ENCODE measurements around the gene ZBTB1. TPM values are rescaled to one million over a fixed set of nuclear protein-coding genes. Genes with fewer than 3 reads are reported as not detected.

Gene ZBTB1
- total and polyA plus RNA-seq, 2 donors = 24.1 to 96.6 TPM

DNA sequence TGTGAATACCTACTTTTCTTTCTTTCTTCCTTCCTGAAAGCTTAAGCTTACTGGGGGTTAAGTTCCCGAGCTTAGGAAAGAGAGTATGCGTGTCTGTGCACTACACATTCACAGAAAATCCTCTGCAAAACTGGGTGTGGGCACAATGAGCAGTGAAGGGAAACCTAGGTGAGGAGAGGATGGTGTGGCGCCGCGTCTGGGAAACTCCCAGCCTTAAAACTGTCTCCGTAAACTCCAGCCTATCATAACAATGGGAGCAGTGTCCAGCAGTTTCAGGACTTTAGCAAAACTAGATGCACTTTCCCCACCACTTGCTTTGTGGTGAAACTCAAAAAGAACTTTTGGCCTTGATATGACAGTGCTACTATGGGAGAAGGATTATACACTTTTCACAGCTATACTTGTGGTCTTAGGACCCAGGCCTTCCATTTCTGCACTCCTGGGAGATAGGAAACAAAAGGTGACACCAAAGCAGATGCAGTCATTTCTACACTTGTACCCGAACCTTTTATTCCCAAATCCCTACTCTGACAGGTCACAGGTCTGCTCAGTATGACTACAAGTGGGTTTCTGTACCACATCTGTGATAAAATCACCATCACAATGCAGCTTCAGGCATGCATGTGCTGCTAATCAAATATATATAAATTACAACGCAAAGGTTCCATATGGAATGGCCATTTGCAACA, 28.8 kb upstream of the ZBTB1 start:
- WGBS = 86% methylated on average over 8 of the region's 8 CpGs
- Histone ChIP-seq H3K4me3 (ENCODE audit: low read depth, low read length) (no peak overlapping the region), H3K27ac (ENCODE audit: low read depth) (no peak overlapping the region), H3K36me3 (ENCODE audit: insufficient read depth) (no peaks in the 10 kb centered on the region), H3K4me1 (ENCODE audit: insufficient read depth) (no peaks in the 10 kb centered on the region)
- no peak for DNase-seq (ENCODE audit: extremely low spot score)

DNA sequence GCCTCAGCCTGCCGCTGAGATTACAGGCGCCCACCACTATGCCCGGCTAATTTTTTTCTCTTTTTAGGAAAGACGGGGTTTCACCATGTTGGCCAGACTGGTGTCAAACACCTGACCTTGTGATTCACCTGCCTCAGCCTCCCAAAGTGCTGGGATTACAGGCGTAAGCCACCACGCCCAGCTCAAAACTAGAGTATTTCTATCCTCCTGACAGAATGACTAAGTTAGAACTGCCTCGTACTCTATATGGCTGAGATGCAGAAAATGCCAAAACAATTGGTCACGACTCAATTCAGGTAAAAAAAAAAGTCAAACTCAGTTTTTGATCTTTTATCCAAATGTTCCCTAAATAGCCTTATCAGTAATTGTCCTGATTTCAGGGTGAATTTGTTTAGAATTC, 28.1 kb upstream of the ZBTB1 start:
- H3K4me1 ChIP-seq (ENCODE audit: insufficient read depth) = no peaks in the 10 kb centered on the region
- H3K36me3 ChIP-seq (ENCODE audit: insufficient read depth) = no peaks in the 10 kb centered on the region
- WGBS = 93% methylated on average over 8 of the region's 8 CpGs
- DNase-seq (ENCODE audit: extremely low spot score) = no peak
- H3K4me3 ChIP-seq (ENCODE audit: low read depth, low read length) = no peak overlapping the region
- no peak overlapping the region for H3K27ac ChIP-seq (ENCODE audit: low read depth)

DNA sequence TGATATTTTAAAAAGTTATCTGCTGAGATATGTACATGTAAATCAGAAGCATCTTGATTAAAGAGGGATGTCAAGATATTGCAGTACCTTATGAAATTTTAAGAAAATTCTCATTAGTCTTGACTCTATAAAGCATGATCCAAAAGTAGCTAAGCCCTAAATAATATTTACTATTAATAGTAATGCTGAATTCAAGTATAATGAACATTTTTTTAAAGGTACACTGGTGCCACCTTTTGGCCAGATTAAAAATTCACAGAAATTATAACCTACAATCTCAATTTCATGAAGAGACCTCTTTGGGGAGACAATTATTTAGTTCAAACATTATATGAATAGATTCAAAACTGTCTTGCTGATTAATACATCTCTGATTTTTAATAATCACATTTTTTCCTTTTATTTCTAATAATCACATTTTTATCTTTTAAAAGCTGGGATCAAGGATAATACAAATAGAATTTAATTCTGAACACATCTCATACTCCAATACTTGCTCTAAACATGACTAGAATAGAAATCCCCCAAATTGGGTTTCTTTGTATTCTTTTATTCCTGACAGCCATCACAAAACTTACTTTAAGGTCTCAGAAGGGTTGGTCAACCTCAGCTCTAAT, 25.8 kb upstream of the ZBTB1 start:
- Histone ChIP-seq H3K36me3 (ENCODE audit: insufficient read depth) (no peaks in the 10 kb centered on the region), H3K4me3 (ENCODE audit: low read depth, low read length) (no peak overlapping the region), H3K4me1 (ENCODE audit: insufficient read depth) (no peaks in the 10 kb centered on the region), H3K27ac (ENCODE audit: low read depth) (no peak overlapping the region)
- DNase-seq (ENCODE audit: extremely low spot score) = no peak

DNA sequence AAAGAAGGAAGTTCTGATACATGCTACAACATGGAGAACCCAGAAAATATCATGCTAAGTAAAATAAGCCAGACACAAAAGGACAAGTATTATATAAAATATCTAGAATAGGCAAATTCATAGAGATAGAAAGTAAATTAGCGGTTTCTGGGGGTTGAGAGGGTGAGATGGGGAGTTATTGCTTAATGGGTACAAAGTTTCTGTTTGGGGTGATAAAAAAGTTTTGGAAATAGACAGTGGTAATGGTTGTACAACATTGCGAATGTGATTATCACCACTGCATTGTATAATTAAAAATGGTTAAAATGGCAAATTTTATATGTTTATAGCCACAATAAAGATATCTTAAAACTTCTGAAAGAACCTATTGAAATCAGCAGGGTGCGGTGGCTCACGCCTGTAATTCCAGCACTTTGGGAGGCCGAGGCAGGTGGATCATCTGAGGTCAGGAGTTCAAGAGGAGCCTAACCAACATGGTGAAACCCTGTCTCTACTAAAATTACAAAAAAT, 15.9 kb upstream of the ZBTB1 start:
- no peak for DNase-seq (ENCODE audit: extremely low spot score)
- Histone ChIP-seq H3K27ac (ENCODE audit: low read depth) (no peak overlapping the region), H3K4me1 (ENCODE audit: insufficient read depth) (no peaks in the 10 kb centered on the region), H3K4me3 (ENCODE audit: low read depth, low read length) (no peak overlapping the region), H3K36me3 (ENCODE audit: insufficient read depth) (peaks cover 2% of the 10 kb centered on the region)
- 96% methylated on average over 5 of the region's 5 CpGs for WGBS

DNA sequence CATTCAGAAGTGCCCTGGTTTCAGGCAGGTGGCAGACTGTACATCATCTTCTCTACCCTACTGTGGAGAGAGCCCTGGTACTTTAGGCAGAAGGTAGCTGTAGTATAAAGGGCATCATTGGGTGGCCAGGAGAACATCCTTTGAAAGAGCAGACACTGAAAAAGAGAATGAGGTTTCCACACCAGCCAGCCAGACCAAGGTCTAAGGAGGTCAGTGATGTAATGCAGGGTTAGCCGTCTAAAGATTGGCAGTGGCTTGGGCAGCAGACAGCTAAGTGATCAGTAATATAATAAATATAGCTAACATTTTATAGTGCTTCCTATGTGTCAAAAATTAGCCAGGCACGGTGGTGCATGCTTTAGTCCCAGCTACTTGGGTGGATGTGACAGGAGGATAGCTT, 12.9 kb upstream of the ZBTB1 start:
- no peak overlapping the region for H3K27ac ChIP-seq (ENCODE audit: low read depth)
- no peak overlapping the region for H3K4me3 ChIP-seq (ENCODE audit: low read depth, low read length)
- WGBS = 80% methylated on average over 2 of the region's 2 CpGs
- H3K4me1 ChIP-seq (ENCODE audit: insufficient read depth) = no peaks in the 10 kb centered on the region
- H3K36me3 ChIP-seq (ENCODE audit: insufficient read depth) = peaks cover 4% of the 10 kb centered on the region
- no peak for DNase-seq (ENCODE audit: extremely low spot score)

DNA sequence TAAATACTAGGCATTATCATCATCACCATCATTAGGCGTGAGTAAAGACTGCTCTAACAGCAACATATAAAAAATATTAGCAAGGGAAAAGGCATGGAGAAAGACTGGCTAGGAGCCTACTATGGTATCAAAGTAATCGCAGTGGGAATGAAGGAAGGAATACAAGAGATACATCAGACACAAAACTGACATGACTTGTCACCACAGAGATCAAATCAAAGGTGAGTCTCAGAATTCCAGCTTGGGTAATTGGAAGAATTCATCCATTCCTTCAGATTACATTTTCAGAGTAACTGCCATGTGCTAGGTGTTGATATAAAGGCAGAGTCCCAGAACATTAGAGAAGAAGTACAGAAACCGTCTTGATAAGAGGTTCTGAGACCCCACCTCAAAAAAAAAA, 11.1 kb upstream of the ZBTB1 start:
- WGBS = 89% methylated on average over 3 of the region's 3 CpGs
- DNase-seq (ENCODE audit: extremely low spot score) = no peak
- H3K36me3 ChIP-seq (ENCODE audit: insufficient read depth) = peaks cover 6% of the 10 kb centered on the region
- no peak overlapping the region for H3K4me3 ChIP-seq (ENCODE audit: low read depth, low read length)
- H3K4me1 ChIP-seq (ENCODE audit: insufficient read depth) = no peaks in the 10 kb centered on the region
- no peak overlapping the region for H3K27ac ChIP-seq (ENCODE audit: low read depth)

DNA sequence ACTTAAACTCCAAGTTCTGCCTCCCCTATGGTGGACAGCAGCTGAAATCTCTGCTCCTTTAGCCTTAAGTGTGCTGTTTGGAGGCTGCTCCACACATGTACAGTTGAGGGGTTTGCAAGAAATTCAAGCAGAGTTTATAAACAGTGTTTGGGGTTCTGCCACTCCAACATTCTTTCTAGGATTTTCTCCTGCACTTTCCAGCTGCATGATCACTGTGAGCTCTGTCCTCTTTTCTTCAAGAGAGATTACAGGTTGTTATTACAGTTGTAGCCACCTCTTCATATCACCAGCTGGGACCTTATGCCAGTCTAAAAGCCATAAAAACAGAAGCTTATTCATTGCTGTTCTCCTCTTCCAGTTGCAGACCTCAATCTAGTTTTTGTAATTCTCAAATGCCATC, 9.3 kb upstream of the ZBTB1 start:
- Histone ChIP-seq H3K4me3 (ENCODE audit: low read depth, low read length) (no peak overlapping the region), H3K27ac (ENCODE audit: low read depth) (no peak overlapping the region), H3K4me1 (ENCODE audit: insufficient read depth) (no peaks in the 10 kb centered on the region), H3K36me3 (ENCODE audit: insufficient read depth) (peaks cover 6% of the 10 kb centered on the region)
- no peak for DNase-seq (ENCODE audit: extremely low spot score)

DNA sequence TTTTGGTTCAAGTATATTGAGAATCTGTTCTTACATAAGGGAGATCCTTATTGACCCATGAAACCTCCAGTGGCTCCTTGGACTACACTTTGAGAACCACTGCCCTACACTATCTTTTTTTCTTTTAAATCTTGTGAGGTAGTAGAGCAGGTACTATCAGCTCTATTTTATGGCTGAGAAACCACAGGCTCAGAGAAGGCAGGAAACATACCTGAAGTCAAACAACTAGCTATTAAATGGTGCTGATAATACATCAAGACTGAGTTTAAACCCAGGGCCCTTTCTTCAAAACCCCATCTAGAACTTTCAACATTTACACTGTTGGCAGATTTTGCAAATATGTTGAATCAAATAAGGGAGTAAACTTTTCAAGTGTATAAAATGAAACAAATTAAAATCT, 7.8 kb upstream of the ZBTB1 start:
- no peak overlapping the region for H3K27ac ChIP-seq (ENCODE audit: low read depth)
- peaks cover 4% of the 10 kb centered on the region for H3K36me3 ChIP-seq (ENCODE audit: insufficient read depth)
- H3K4me3 ChIP-seq (ENCODE audit: low read depth, low read length) = no peak overlapping the region
- DNase-seq (ENCODE audit: extremely low spot score) = no peak
- peaks cover 1% of the 10 kb centered on the region for H3K4me1 ChIP-seq (ENCODE audit: insufficient read depth)

DNA sequence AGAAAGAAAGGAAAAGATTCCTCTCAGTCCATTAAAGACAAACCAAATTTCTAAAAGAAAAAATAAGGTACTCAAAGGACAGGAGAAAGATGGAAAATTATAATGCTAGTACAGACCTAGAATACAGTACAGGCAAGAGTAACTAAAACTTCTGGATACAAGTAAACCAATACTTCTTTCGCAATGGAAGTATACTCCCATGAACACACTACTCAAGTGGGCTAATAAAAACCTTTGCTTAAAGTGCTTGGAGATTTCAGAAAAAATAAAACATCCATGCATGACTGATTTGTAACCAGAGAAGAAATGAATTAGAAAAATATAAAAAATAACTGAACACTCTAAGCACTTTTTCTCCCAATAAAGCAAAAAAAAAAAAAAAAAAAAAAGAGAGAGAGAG, 4.5 kb upstream of the ZBTB1 start:
- DNase-seq (ENCODE audit: extremely low spot score) = no peak
- Histone ChIP-seq H3K4me3 (ENCODE audit: low read depth, low read length) (no peak overlapping the region), H3K27ac (ENCODE audit: low read depth) (no peak overlapping the region), H3K36me3 (ENCODE audit: insufficient read depth) (peaks cover 2% of the 10 kb centered on the region), H3K4me1 (ENCODE audit: insufficient read depth) (peaks cover 1% of the 10 kb centered on the region)
- 95% methylated on average over 1 of the region's 1 CpG for WGBS

DNA sequence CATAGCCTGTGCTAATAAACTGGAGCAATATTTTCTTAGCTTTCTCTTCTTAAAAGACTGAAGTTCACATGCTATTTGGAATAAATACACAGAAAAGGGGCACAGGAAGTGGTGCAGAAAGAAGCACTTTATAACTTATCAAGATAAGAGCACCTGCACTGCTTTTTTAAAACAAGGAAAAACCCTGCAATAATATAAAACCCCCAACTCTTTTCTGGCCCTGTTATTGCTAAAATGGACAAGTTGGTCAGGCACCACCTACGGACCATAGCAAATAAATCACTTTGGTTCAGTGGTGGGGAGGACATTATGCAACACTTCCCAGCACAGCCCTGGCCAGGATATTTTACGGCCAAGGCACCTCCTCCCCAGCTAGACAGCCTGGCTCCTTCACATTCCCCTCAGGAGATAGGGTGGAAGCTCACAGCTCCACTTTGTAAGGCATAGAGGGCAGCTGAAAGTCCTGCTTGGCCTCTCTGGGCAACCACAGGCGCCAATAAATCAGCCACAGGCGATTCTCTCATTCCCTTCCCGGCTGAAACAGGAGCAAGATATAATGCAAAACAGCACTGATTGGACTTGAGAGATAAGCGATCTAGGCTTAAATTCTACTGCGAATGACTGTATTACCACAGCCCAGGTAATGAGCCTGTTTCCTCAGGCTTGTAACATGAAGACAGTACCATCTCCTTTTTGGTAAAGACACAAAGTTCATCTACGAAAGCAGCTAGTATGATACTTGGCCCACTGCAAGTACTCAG, 3.0 kb upstream of the ZBTB1 start:
- DNase-seq (ENCODE audit: extremely low spot score) = no peak
- peaks cover 1% of the 10 kb centered on the region for H3K4me1 ChIP-seq (ENCODE audit: insufficient read depth)
- H3K36me3 ChIP-seq (ENCODE audit: insufficient read depth) = peaks cover 2% of the 10 kb centered on the region
- WGBS = 31% methylated on average over 8 of the region's 8 CpGs
- H3K4me3 ChIP-seq (ENCODE audit: low read depth, low read length) = peak overlapping the region; percentile 7
- peak overlapping the region; percentile 72 for H3K27ac ChIP-seq (ENCODE audit: low read depth)

DNA sequence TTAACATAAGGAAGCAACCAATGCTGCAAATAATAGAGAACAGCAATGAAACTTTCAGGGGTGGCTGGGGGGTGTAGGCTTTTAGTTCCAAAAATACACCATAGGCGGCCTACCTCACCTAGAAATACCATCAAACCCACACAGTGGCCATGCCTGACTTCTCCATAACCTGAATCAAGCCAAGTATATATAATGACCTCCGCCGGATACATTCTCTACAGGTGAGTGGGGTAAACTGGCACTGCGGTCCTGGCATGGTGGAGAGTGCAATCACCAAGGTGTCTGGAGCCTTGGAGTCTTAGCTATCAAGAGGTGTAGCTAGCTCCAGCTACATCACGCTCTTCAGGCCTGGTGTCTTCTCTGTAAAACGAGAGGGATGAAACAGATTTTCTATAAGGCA, 2.1 kb upstream of the ZBTB1 start:
- H3K36me3 ChIP-seq (ENCODE audit: insufficient read depth) = peaks cover 2% of the 10 kb centered on the region
- no peak for DNase-seq (ENCODE audit: extremely low spot score)
- H3K4me3 ChIP-seq (ENCODE audit: low read depth, low read length) = peak overlapping the region; percentile 82
- peak overlapping the region; percentile 100 for H3K27ac ChIP-seq (ENCODE audit: low read depth)
- peaks cover 1% of the 10 kb centered on the region for H3K4me1 ChIP-seq (ENCODE audit: insufficient read depth)
- WGBS = 53% methylated on average over 6 of the region's 6 CpGs

DNA sequence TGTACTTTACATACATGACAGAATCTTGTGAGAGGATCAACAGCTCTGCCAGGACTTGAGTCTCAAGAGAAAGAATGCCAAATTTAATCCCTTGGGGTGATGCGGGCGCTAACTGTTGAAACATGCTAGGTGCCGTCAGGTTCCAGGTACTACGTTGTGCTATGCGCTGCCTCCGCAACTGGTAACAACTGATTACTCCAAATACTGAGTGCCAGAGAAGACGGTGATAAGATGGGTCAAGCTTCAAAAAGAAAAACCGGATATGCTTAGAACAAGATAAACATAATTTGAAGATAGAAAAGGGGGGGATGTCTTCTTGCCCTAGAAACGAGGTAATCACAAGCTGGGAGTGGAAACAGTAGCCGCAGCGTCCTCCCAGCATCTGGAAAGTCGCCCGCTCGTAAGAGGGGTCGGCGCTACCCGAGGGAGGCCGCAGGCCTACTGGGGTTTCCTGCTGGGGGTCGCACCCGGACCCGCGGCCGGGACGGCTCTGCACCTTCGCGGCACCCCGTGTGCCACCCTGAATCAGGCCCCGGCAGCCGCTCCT, 1.6 kb upstream of the ZBTB1 start:
- Histone ChIP-seq H3K27ac (ENCODE audit: low read depth) (peak overlapping the region; percentile 100), H3K4me3 (ENCODE audit: low read depth, low read length) (peak overlapping the region; percentile 82), H3K36me3 (ENCODE audit: insufficient read depth) (no peaks in the 10 kb centered on the region), H3K4me1 (ENCODE audit: insufficient read depth) (peaks cover 4% of the 10 kb centered on the region)
- no peak for DNase-seq (ENCODE audit: extremely low spot score)
- under 1% methylated on average over 29 of the region's 29 CpGs for WGBS

DNA sequence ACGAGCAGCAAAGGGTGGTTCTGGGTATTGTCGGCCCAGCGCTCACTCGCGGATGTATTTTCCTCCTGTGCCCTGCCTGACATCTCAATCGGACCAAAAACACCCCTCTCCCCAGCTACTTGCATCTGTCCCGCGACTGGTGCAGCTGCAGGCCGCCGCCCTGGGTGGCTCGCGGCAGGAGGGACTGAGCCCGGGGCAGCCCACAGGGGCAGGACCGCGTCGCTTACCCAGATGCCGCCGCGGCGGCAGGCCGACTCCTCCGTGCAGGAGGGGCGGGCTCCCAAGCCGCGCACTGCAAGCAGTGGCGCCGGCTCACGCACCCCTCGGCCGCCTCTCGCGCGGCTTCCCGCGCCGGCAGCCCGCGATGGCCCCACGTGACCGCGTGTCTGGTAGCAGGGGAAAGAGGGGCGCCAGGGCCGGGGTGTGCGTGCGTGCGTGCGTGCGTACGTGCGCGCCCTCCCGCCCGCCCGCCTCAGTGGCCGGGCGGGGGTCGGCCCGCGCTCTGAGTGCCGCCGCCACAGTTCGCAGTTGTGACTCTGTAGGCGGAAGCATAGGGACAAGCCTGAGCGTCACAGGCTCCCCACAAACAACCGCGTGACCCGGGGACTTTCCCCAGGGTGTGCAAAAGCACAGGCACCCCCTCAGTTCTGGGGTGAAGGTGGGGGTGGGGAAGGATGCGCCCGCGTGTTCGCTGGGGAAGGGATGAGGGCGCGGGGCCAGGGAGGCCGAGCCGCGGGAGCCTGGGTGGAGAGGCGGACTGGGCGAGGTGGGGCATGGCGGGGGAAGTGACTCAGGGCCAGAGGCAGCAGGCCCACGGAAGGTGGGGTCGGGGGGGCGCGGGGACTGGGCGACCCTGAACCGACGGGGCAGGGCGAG, 898 bp upstream of the ZBTB1 start, which contains the start of gene ZBTB25:
ZBTB25 (minus strand) TSS at position 405 of the 876 bp plus-strand sequence. CDS start 13,305 bp downstream, outside the sequence.
- under 1% methylated on average over 87 of the region's 87 CpGs for WGBS
- Histone ChIP-seq H3K27ac (ENCODE audit: low read depth) (peak within 1 kb of the TSS; percentile 100), H3K4me1 (ENCODE audit: insufficient read depth) (peaks cover 4% of the 10 kb centered on the region), H3K4me3 (ENCODE audit: low read depth, low read length) (peak within 1 kb of the TSS; percentile 82), H3K36me3 (ENCODE audit: insufficient read depth) (no peaks in the 10 kb centered on the region)
- DNase-seq (ENCODE audit: extremely low spot score) = peak; percentile 79
